Vagina (tissue), 2 donors: ENCODE measurements around the gene INHBB. TPM values are rescaled to one million over a fixed set of nuclear protein-coding genes. Genes with fewer than 3 reads are reported as not detected.
"Not testable (repeated sequence)": the region's sequence is repeated elsewhere in the genome, so short reads cannot be mapped to it uniquely, and the experiment has no call there.

ENCODE experiments used
- DNase-seq, 2 donors: peaks; one replicate each; pipeline ENCODE4 v3.0.0-alpha.2; 2017; ENCODE audit errors: extremely low spot score in 2 of 2
- H3K27ac ChIP-seq: fragments of 200-600 bp; sonication (generic); one replicate; pipeline ENCODE4 v1.5.1; 2019
- H3K27me3 ChIP-seq: fragments of 200-600 bp; sonication (generic); one replicate; pipeline ENCODE4 v1.5.1; 2019
- H3K36me3 ChIP-seq, 2 donors: fragments of 200-600 bp; sonication (generic); one replicate each; pipeline ENCODE4 v1.5.1; 2017 to 2019
- H3K4me1 ChIP-seq: fragments of 200-600 bp; sonication (generic); one replicate; pipeline ENCODE4 v1.5.1; 2019
- H3K4me3 ChIP-seq, 2 donors: fragments of 200-600 bp; sonication (generic); 1 replicate in 1 of 2; 2 replicates in 1 of 2; pipeline ENCODE4 v1.5.1; 2016 to 2019
- H3K9me3 ChIP-seq: fragments of 200-600 bp; sonication (generic); one replicate; pipeline ENCODE4 v1.5.1; 2019
- CTCF ChIP-seq, 3 experiments: fragments of 450-650 bp in 2 of 3; fragments of 200-600 bp in 1 of 3; sonication (generic) in 1 of 3; IDR thresholded peaks; one replicate each; pipeline ENCODE4 v1.5.1; 2017 to 2019; ENCODE audit warnings: antibody characterized with exemption in 3 of 3, mild to moderate bottlenecking in 2 of 3, moderate library complexity in 2 of 3
- POLR2A ChIP-seq, 2 donors: fragments of 450-650 bp; IDR thresholded peaks; one replicate each; pipeline ENCODE4 v1.6.1; 2017; ENCODE audit warnings: antibody characterized with exemption in 2 of 2, mild to moderate bottlenecking in 2 of 2, moderate library complexity in 2 of 2
- POLR2AphosphoS5 ChIP-seq, 2 donors: sonication (generic); formaldehyde crosslinking; IDR thresholded peaks; one replicate each; pipeline ENCODE4 v1.9.0; 2017; ENCODE audit warnings: antibody characterized with exemption in 2 of 2, mild to moderate bottlenecking in 2 of 2, low read depth in 1 of 2; ENCODE audit not compliant: insufficient read depth in 1 of 2
- intact Hi-C: fragments of 100-400 bp; cut with DNase I; formaldehyde crosslinking; loops from one replicate; pipeline ENCODE4 v1.15.1; 2023
- total RNA-seq: library from RNA; depleted of rRNA; stranded (reverse); fragments of >200 nt; gene quantifications from one replicate; pipeline ENCODE4 v1.2.3, GENCODE V29; 2016

Gene INHBB
- total RNA-seq, 1 donor from 2014 or later: 19.4 TPM

DNA sequence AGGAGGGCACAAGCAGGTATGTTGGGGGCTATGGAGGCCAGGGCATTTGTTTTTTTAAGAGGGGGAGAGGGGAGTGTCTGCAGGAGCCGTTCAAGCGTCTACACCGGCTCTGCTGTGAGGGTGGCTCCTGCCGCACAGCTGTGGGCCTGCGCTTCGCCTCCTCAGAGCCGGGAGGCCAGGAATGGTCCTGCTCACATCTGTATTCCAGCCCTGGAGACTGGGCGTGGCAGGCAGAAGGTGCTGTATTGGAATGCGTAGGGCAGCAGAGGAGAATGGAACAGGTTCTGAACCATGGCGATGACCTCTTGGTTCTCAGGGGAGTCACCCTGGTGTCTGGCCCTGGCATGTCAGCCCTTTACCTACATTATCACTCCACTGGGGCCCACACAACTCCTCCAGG, 26.8 kb upstream of the INHBB start:
- intact Hi-C loops: loop anchor here (5.0 to 10.0 kb wide), 2 partner anchors 94 to 207 kb away; partner anchors contain the start of gene TMEM185B
- Histone ChIP-seq H3K4me3 (peak overlapping the region in 1 of 2 donors; percentile 27), H3K36me3 (no peaks in the 10 kb centered on the region), H3K27me3 (no peaks in the 10 kb centered on the region), H3K27ac (peak overlapping the region; percentile 81), H3K9me3 (no peaks in the 10 kb centered on the region), H3K4me1 (peaks cover 36% of the 10 kb centered on the region)
- TF ChIP-seq POLR2AphosphoS5 (IDR thresholded peaks at IDR 0.05; ENCODE audit: insufficient read depth in 1 of 2, low read depth in 1 of 2): no peak
- no peak for TF ChIP-seq POLR2A (IDR thresholded peaks at IDR 0.05)
- TF ChIP-seq CTCF (IDR thresholded peaks at IDR 0.05): no peak
- DNase-seq: no peak

DNA sequence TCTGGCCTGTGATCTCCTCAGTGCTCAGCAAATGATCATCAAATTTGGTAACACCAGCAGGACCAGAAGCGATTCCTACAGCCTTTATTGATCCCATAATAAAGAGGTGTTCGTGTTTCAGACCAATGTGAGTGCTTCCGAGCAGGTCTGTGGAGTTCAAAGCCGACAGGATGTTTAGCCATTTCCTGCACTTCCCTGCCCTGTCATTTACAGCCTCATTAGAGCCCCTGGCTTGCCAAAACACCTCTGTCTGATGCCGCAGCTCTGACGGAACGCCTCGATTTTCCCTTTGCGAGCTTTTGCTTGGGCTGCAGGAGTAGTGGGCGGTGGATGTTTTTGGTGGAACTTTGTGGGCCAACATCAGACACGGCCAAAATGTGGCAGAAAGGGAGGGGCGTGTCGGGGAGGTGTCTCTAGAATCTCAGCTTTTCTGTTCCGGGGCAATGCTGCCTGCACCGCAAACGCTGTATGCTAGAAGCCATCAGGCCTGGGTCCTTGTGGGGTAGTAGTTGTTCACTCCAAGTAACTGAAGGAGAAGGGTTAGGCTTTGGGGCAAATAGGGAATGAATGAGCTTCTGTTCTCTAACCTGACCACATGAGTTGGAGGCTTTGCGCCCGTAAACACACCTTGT, 26.1 kb upstream of the INHBB start:
- no peak for TF ChIP-seq POLR2AphosphoS5 (IDR thresholded peaks at IDR 0.05; ENCODE audit: insufficient read depth in 1 of 2, low read depth in 1 of 2)
- no peak for TF ChIP-seq POLR2A (IDR thresholded peaks at IDR 0.05)
- TF ChIP-seq CTCF (IDR thresholded peaks at IDR 0.05): no peak
- peak overlapping the region; percentile 81 for H3K27ac ChIP-seq
- H3K36me3 ChIP-seq: no peaks in the 10 kb centered on the region
- H3K4me3 ChIP-seq: no peak overlapping the region
- no peak for DNase-seq
- H3K27me3 ChIP-seq: no peaks in the 10 kb centered on the region
- no peaks in the 10 kb centered on the region for H3K9me3 ChIP-seq
- peaks cover 35% of the 10 kb centered on the region for H3K4me1 ChIP-seq
- intact Hi-C loops: loop anchor here (5.0 to 10.0 kb wide), 2 partner anchors 95 to 208 kb away; partner anchors contain the start of gene TMEM185B

DNA sequence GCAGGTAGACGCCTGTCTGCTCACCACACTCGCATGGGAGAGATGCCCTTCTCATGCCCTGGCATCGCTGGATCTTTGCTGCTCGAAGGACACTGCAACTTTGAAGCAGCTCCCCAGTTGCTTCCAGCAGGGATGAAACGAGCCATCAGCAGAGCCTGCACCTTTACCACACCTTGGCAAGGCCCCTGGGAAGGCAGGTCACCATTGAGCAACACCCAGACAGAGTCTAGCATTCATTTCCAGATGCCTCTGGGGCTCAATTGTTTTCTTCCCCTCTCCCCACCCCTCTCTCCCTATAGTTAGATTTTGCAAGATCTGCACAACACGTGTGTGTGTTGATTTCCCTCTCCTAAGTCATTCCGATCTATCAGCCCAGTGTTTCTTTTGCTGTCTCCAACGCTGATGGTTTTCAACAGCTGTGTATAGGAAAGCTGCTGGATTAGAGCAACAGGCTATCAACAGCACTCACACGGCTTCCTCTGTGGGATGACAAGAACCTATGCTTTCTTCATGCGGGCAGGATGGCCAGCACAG, 25.6 kb upstream of the INHBB start:
- intact Hi-C loops: no loop called here
- Histone ChIP-seq H3K36me3 (no peaks in the 10 kb centered on the region), H3K27ac (peak overlapping the region; percentile 81), H3K4me1 (peaks cover 35% of the 10 kb centered on the region), H3K9me3 (no peaks in the 10 kb centered on the region), H3K4me3 (no peak overlapping the region), H3K27me3 (no peaks in the 10 kb centered on the region)
- no peak for DNase-seq
- no peak for TF ChIP-seq POLR2AphosphoS5 (IDR thresholded peaks at IDR 0.05; ENCODE audit: insufficient read depth in 1 of 2, low read depth in 1 of 2)
- TF ChIP-seq CTCF (IDR thresholded peaks at IDR 0.05): no peak
- no peak for TF ChIP-seq POLR2A (IDR thresholded peaks at IDR 0.05)

DNA sequence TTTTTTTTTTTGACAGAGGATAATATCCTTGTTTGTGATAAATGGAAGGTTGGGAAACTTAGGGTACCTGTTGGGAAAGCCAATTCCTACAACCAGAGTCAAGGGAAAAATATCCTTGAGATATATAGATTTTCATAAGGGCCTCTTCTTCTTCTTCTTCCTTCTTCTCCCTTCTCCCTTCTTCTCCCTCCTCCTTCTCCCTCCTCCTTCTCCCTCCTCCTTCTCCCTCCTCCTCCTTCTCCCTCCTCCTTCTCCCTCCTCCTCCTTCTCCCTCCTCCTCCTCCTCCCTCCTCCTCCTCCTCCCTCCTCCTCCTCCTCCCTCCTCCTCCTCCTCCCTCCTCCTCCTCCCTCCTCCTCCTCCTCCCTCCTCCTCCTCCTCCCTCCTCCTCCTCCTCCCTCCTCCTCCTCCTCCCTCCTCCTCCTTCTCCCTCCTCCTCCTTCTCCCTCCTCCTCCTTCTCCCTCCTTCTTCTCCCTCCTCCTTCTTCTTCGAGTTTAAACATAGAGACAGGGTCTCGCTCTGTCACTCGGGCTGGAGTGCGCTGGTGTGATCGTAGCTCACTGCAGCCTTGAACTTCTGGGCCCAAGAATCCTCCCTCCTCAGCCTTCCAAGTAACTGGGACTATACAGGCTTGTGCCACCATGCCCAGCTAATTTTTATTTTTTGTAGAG, 24.9 kb upstream of the INHBB start:
- H3K4me1 ChIP-seq: peaks cover 35% of the 10 kb centered on the region
- H3K9me3 ChIP-seq, H3K27me3 ChIP-seq, H3K4me3 ChIP-seq, intact Hi-C loops, H3K36me3 ChIP-seq, DNase-seq: not testable (repeated sequence)
- peak overlapping the region; percentile 81 for H3K27ac ChIP-seq

DNA sequence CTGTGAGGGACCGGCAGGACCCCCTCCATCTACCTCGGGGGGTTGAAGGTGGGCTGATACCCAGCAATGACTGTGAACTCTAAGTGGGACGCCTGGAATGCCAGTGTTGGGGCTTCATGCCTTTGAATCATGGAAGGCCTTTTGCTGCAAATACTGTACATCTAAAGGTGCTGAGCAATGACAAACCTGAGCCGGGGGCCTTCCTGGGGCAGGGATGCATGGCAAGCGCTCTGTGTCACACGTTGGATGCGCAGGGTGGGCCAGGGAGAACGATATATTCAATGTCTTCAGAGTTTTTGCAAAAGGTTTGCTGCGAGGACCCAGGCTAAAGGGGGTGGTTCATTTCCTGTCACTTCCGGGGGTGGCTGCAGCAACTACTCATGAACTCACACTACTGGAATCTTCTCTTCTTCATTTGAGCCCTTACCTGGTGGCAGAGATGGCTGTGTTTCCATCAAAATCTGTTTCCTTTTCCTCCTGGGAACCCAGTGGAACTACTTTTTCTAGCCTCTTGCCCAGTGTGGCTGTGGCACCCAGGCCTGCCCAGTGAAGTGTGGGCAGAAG, 24.1 kb upstream of the INHBB start:
- Histone ChIP-seq H3K4me1 (peaks cover 35% of the 10 kb centered on the region), H3K4me3 (no peak overlapping the region), H3K27me3 (no peaks in the 10 kb centered on the region), H3K36me3 (no peaks in the 10 kb centered on the region), H3K9me3 (no peaks in the 10 kb centered on the region), H3K27ac (peak overlapping the region; percentile 65)
- intact Hi-C loops: no loop called here
- DNase-seq: no peak
- TF ChIP-seq POLR2A (IDR thresholded peaks at IDR 0.05) (no peak), POLR2AphosphoS5 (IDR thresholded peaks at IDR 0.05; ENCODE audit: insufficient read depth in 1 of 2, low read depth in 1 of 2) (no peak), CTCF (IDR thresholded peaks at IDR 0.05) (no peak)
